ENCODE results near the gene SLC25A47.
"Not testable (repeated sequence)": the region's sequence is repeated elsewhere in the genome, so short reads cannot be mapped to it uniquely, and the experiment has no call there.

SLC25A47 gene

DNA sequence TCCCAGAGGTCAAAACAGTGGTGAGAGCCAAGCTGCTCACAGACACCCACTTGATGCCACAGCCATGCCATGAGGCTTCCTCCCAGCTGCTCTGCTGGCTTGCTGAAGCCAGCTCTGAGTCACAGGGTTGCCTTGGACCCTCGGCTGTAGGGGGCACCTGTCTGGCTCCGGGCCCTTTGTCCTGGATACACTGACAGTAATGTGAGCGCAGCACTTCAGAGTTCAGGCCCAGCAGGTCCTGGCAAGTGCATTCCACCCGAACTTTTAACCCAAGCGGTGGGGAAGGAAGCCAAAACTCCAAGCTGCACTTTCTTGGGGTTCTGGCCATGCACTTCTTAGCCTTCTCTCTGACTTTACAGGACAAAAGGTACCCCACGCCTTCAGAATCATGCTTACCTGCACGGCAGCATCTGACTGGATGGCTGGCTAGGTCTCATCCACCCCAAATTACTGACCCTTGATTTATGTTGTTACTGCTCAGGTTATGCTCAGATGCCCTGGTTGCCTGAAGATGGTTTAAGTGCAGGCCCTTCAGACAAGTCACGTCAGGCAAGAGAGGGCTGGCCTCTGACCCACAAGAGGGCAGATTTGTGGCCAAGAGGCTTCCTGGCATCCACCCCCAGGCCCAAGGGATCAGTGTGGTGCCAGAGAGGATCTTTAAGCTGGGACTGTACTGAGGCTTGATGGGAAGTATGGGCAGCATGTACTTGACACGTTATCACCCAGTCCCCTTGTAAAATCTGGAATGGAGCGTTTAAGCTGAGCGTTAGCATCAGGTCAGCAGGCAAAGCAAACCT is 41.7 kb upstream of the SLC25A47 start:
- H3K4me3 ChIP-seq (ENCODE audit: low read depth, low read length) = no peak overlapping the region
- TF ChIP-seq, protein P1, sequence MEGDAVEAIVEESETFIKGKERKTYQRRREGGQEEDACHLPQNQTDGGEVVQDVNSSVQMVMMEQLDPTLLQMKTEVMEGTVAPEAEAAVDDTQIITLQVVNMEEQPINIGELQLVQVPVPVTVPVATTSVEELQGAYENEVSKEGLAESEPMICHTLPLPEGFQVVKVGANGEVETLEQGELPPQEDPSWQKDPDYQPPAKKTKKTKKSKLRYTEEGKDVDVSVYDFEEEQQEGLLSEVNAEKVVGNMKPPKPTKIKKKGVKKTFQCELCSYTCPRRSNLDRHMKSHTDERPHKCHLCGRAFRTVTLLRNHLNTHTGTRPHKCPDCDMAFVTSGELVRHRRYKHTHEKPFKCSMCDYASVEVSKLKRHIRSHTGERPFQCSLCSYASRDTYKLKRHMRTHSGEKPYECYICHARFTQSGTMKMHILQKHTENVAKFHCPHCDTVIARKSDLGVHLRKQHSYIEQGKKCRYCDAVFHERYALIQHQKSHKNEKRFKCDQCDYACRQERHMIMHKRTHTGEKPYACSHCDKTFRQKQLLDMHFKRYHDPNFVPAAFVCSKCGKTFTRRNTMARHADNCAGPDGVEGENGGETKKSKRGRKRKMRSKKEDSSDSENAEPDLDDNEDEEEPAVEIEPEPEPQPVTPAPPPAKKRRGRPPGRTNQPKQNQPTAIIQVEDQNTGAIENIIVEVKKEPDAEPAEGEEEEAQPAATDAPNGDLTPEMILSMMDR (IDR thresholded peaks at IDR 0.05; ENCODE audit: borderline replicate concordance, insufficient read depth, low read depth, low read length) = no peak

DNA sequence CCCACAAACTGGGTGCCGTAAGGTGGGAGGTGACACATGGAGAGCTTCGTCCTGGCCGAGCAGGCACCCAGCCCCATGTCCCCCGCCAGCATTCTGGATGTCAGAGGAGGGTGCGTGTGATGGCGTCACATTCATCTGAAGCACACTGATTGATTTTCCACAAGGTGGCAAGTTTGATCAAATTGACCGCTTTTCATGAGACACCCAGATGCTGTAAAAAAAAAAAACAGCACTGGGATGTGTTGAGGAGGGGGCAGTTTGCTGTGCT is 41.1 kb upstream of the SLC25A47 start:
- H3K4me3 ChIP-seq (ENCODE audit: low read depth, low read length) = no peak overlapping the region
- TF ChIP-seq, protein P1 (IDR thresholded peaks at IDR 0.05; ENCODE audit: borderline replicate concordance, insufficient read depth, low read depth, low read length) = no peak

DNA sequence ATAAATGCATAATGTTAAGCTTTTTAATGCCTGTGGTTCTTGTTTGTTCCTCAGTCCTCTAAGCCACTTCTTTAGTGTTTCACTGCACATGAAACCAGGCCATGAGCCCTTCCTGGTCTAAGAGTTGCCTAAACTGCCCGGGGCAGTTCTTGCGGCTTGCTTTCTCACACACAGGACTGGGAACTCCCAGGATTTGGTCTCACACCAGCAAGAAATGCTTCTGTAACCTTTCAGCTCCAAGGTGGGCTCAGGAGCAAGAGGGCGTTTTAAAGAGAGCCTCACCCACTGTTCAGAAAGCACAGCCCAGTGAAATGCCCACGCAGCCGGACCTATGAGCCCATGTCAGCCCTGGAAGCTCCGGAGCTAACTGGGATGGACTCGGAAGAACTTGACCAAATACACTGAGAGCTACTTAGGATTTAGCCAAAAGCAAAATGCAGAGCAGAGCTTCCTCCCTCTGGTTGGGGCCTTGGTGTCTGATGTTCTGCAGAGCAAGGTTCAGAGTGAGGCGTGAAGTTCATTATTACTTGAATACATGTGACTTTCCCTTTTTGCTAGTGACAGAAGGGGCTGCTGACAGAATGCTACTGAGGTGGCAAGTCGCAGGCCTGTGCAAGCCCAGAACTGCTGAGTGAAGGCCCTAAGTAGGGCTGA is 40.2 kb upstream of the SLC25A47 start:
- no peak overlapping the region for H3K4me3 ChIP-seq (ENCODE audit: low read depth, low read length)
- TF ChIP-seq, protein P1 (IDR thresholded peaks at IDR 0.05; ENCODE audit: borderline replicate concordance, insufficient read depth, low read depth, low read length) = no peak

DNA sequence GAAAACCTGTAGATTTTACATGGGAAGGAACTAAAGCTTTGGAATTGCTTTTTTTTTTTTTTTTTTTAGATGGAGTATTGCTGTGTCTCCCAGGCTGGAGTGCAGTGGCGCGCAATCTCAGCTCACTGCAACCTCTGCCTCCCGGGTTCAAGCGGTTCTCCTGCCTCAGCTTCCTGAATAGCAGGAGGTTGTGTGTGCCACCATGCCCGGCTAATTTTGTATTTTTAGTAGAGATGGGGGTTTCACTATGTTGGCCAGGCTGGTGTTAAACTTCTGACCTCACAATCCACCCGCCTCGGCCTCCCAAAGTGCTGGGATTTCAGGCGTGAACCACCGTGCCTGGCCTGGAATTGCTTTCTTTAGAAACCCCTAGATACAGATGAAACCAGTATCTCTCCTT is 39.7 kb upstream of the SLC25A47 start:
- not testable (repeated sequence) for H3K4me3 ChIP-seq (ENCODE audit: low read depth, low read length)

DNA sequence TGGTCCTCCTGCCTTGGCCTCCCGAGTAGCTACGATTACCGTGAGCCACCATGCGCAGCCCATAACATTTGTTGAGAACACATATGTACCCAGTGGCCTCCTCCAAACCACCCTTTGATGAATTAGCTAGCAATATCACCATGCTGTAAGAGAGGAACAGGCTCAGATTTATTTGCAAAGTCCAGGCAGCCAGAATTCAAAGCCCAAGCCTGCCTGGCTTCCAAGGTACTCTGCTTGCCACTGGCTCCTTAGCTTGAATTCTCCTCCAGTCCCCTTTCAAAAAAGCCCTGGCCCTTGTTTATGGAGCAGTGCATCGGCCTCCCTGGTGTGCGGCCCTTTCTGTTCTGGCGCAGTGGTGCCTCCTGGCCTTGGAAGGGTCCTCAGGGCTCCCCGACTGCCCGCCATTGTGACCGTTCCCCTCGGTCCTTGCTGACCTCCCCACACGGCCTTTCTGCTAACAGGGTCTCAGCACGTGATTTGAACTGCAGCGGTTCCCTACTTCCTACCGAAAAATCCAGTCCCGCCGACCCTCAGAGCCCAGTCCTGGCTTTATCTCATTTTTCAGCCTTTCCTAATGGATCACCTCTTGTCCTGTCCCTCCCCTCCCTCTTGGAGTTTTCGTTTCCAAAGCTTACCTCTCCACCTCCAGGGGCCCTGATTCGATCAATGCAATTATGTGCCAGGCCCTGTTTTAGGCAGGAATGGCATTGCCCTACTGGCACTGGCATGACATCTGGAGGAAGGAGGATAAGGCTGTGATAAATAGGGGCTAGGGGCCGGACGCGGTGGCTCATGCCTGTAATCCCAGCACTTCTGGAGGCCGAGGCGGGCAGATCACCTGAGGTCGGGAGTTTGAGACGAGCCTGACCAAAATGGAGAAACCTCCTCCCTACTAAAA is 38.9 kb upstream of the SLC25A47 start:
- TF ChIP-seq, protein P1 (IDR thresholded peaks at IDR 0.05; ENCODE audit: borderline replicate concordance, insufficient read depth, low read depth, low read length) = no peak
- no peak overlapping the region for H3K4me3 ChIP-seq (ENCODE audit: low read depth, low read length)

DNA sequence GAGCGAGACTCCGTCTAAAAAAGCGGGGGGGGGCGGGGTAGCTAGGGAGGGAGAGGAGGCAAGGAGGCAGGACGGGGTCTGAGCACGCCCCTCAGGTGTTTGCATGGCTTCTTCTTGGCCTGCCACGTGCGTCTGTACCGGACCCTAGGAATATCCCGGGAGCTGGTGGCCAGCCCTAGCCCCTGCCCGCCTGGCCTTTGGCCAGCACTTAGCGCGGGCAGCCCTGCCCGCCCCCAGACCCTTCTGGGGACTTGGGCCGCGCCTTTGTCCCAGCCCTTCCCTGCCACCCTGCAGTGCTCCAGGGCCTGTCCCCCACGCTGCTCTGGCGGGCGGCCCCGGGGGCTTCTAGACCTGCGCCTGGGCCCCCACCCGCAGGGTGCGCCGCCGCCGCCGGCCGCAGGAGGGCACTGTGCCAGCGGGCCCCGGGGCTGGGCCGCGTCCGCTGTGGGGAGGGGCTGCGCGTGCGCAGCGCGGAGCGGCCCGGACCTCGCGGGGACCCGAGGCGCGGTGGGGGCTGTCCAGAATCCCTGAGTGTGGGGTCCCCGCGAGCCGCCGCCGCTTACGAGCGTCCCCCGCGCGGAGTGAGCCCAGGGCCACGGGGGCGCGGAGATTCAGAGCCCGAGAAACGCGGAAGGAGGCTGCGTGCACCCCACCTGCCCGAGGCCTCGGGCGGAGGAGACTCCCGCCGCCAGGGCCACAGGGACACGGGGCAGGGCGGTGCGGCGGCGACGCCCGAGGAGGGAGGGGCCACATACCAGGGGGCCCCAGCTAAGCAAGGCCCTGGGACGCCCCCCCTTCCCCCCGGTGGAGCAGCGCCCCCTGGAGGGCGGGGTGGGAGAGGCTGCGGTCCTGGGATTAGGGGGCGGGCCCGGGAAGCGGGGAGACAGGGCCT is 37.9 kb upstream of the SLC25A47 start:
- H3K4me3 ChIP-seq (ENCODE audit: low read depth, low read length) = peak overlapping the region; percentile 74
- TF ChIP-seq, protein P1 (IDR thresholded peaks at IDR 0.05; ENCODE audit: borderline replicate concordance, insufficient read depth, low read depth, low read length) = peak; percentile 88
